ENCODE results near the gene FANCL. TPM values are rescaled to one million over a fixed set of nuclear protein-coding genes. Genes with fewer than 3 reads are reported as not detected.
"Not testable (repeated sequence)": the region's sequence is repeated elsewhere in the genome, so short reads cannot be mapped to it uniquely, and the experiment has no call there.

The FANCL gene
- polyA plus RNA-seq, 4 donors = 47.5 to 60.9 (median 57.3) TPM

DNA sequence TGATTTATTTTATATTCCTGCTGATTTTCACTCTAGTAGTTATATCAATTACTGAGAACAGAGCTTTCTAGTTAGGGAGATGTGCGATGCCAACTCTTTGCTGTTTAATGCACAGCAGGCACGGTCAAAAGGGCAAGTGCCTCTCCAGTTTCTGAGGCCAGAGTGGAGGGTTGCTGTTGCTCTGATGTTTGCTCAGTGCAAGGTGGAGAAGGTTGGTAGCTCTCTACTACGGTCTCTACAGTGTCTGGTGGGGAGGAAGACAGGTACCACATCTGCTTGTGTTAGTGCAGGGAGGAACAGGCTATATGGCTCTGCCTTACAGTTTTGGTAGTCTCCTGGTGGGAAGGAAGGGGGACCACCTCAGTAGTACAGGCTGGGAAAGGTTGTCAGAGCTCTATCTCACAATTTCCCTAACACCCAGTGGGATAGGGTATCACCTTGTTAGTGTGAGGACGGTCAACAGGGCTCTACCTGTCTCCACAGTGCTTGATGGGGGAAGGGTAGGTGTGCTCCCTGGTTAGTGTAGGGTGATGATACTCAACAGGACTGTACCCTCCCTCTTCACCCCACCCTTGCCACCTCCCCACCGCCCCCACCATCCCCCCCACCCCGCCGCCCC lies 85.9 kb downstream of the FANCL start:
- DNase-seq (ENCODE audit: low read depth in 4 of 4, low spot score in 3 of 4) = no peak

DNA sequence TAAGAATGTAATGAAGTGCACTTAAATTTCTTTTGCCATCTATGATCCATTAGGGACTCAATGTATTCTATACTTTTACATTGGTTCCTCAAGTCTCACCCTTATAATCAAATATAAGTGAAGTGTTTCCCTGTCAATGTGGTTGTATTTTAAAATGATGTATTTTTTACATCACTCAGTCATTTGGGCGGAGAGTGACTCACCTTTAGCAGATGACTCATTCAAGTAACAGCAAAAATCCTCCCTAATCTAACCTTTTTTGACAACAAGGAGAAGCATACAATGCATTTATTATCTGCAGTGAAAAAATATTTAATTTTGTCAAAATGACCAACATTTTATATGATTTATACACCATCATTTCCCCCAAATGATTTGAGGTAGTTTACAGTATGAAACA lies 94.4 kb downstream of the FANCL start:
- no peak for DNase-seq (ENCODE audit: low read depth in 4 of 4, low spot score in 3 of 4)

DNA sequence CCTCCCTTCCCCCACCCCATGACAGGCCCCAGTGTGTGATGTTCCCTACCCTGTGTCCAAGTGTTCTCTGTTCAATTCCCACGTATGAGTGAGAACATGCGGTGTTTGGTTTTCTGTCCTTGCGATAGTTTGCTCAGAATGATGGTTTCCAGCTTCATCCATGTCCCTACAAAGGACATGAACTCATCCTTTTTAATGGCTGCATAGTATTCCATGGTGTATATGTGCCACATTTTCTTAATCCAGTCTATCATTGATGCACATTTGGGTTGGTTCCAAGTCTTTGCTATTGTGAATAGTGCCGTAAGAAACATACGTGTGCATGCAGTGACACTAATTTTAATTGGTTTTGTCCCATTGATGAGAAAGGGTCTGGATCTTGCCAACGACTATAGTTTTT lies 95.4 kb downstream of the FANCL start:
- not testable (repeated sequence) for DNase-seq (ENCODE audit: low read depth in 4 of 4, low spot score in 3 of 4)

DNA sequence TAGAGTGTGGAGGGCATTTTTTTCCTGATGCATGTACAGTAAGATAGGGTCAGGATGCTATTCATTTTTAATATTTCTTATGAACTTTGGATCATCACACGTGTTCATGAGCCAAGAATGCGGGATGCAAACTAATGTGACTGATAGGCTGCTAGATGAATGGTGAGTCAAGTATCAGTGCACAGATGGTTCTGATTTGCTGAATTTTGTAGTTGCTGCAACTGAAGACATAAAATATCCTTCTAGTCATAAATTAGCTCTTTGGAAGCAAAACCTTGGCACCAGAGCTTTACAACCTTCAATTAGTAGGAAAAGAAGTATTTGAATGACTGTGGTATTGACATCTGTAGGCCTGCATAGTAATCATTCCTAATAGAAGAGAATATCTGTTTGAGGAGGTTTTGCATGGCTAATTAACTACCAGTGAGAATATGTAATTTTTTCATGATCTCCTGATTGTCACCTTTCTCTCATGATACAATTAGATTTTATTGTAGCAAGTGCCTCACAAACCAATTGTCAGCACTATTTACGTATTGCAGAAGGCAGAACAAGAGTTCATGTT lies 100.5 kb downstream of the FANCL start:
- DNase-seq (ENCODE audit: low read depth in 4 of 4, low spot score in 3 of 4) = no peak

DNA sequence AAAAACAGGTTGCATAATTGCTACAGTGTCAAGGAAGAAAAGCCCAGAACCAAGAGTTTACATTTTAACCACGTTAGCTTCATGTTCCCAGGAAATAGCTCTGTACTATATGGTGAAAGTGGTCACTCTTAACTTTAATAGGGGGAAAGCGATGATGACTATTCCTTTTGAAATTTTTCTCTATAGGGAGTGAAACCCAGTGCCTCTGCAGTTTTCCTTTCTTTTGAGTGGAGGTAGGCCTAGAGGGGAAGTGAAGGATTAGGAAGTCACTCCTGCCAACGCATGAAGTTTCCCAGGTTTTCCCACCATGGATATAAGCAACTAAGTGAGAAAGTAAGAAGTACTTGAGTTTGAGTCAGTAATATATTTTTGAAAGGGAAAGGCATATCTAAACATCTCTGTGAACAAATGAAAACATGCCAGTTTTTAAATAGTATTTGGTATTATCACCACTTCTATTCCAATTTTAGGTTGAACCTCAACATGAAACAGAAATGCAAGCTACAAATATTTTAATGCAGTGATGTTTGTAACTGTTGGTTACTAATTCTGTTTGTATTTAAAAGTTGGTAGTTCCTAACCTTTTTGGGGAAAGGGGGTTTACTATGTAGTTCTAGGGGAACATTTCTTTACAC lies 102.6 kb downstream of the FANCL start:
- DNase-seq (ENCODE audit: low read depth in 4 of 4, low spot score in 3 of 4) = no peak

DNA sequence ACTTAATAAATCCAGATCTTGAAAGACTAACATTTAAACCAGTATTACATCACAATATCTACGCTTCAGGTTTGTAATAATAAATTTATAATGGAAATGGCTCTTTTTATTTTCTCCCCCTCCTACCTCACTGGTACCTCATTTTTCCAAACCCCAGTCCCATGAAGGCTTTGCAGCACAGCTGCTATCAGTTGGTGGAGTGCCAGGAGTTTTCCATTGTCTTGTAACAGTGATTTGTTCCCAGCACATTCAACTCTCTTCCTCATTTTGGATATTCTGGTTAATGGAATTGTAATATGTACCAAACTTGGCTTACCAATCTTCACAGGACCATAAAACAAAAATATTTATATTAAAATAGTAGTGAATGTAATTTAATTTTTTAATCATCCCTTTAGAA lies 103.3 kb downstream of the FANCL start:
- DNase-seq (ENCODE audit: low read depth in 4 of 4, low spot score in 3 of 4) = no peak

DNA sequence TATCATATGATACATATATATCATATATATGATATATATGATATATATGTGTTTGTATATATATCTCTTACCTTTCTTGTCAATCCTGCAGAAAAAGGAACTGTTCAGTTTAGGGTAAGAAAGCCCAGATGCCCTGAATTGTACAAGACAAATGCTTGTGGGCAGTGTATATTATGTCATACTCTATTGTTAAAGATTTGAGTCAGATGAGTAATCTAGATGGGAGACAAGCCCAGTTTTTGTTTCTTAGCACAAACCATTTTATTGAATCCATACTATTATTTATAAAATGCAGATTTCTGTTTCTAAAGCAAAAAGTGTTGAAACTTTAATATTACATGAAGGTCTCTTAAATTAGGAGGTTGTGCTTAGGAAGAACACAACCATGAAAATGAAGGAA lies 103.9 kb downstream of the FANCL start:
- DNase-seq (ENCODE audit: low read depth in 4 of 4, low spot score in 3 of 4) = no peak

DNA sequence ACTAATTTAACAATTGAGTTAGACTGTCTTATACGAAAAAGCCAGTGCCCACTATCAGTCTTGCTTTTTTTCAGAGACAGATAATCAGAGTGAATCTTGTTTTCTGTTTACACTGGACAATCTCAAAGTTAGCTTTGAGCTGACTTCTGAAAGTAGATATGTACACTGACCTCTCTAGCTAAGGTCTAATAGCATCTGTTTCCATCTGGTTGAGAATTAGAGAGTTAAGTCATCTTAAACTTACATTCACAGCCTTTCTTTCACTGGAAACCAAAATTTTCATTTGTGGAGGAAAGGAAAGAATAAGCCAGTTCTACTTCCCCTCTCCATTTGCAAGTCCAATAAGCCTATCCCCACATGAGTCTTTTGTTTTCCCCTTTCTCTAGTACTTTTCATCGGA lies 105.3 kb downstream of the FANCL start:
- no peak for DNase-seq (ENCODE audit: low read depth in 4 of 4, low spot score in 3 of 4)

DNA sequence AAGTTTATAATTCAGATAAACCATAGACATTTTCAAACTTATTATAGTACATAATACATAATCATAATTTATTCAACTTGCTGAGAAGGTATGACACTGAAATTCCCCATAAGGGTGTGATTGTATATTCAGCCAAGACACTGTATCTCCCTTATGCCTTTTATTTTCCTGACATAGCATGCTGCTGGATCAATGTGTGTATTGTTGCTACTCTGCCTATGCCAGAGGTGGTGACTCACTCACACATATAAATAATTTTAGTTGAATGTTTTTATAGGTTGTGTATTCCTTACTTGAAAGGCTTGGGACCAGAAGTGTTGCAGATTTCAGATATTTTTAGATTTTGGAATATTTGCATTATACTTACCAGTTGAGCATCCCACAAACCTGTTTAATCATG lies 107.7 kb downstream of the FANCL start:
- DNase-seq (ENCODE audit: low read depth in 4 of 4, low spot score in 3 of 4) = no peak

DNA sequence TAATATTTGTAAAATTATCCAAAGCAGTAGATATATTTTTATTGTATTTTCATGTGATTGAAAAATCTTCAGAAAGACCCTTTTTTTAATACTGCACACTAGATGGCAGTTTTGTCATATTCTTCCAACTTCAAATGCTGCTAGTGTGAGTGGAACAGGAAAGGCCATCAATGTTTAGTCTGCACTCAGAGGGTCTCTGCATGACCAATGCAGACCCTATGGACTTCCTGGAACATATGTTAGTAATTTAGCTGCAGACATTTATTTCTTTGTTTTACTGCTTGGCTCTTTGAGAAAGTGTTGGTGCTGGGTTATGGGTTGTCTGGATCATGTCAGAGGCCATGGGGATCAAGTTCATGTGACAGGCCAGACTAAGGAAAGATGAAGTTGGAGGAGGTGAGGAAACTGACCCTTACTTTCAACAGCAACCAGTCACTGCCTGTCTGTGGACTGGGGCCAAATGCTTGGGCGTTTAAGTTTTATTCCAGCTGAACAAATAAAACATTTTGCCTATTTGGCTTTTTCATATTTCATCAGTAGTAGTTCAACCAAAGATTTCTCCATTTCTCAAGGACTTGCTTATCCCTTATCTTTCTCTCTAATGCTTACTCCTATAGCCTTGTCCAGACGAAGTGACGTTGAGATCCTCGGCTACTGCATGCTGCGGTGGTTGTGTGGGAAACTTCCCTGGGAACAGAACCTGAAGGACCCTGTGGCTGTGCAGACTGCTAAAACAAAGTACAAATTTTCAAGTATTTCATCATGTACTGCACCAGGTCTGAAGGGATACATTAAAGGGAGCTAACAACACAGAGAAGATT lies 109.7 kb downstream of the FANCL start:
- DNase-seq (ENCODE audit: low read depth in 4 of 4, low spot score in 3 of 4) = peak; percentile 39 to 50 (median 44)

DNA sequence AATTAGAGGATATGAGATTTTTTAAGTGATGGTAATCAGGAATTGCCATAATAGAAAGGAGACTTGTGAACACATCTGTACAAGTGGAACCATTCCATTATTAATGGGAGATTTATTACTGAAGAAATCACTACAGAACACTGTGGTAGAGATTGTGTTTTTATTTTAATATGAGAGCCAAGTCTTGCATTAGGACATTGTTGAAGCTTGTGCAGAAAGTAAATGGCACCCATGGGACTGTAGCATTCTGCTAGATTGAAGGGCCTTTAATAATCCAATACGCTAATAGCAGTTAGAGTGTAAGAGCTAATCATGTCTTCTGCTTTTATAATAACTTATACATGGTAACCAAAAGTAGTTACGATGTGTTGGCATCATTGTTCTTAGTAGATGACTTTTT lies 110.9 kb downstream of the FANCL start:
- no peak for DNase-seq (ENCODE audit: low read depth in 4 of 4, low spot score in 3 of 4)

DNA sequence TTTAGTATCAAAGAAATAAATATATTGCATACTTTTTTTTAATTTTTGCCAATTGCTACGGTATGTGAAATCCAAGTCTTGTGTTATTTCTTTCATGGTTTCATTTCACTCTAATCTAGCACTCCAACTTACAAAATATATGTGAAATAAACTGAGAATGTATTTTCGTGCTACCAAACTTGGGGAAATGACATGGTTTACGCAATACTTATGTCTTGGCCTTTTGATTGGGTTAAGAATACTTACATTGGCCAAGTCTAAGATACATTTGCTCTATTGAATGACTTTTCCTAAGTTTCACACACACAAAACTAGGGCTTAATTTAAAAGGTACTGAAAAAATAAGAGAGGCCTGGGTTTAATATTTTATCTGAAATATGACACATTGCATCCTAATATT lies 114.0 kb downstream of the FANCL start:
- DNase-seq (ENCODE audit: low read depth in 4 of 4, low spot score in 3 of 4) = no peak

DNA sequence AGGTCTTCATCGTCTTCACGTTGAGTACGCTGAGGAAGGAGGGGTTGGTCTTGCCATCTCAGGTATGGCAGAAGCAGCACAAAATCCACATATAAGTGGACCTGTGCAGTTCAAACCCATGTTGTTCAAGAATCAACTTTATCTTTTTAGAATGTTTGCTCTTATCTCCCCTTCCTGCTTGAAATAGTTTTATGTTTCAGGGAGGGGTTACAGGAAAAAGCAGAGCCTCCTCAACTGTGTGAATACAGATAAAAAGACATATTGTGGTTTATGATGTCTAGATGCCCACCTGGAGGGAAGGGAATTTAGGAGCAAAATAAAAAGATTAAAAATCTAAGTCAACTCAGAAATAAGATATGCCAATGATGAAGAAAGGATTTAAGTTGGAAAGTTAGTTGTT lies 118.6 kb downstream of the FANCL start:
- DNase-seq (ENCODE audit: low read depth in 4 of 4, low spot score in 3 of 4) = no peak

DNA sequence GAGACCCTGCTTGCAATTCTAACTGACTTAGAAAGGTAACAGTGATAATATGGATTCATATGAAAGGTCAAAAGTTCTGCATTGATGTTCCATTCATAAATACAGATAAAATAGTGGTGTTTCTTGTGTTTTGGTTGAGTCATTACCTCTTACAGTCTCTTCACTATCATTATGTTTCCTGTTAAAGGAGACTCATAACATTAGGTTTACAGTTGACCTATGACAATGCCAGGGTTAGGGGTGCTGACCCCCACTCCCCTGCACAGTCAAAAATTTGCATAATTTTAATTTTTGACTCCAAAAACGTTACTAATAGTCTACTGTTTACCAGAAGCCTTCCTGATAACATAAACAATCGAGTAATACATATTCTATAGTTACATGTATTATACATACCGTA lies 119.1 kb downstream of the FANCL start:
- DNase-seq (ENCODE audit: low read depth in 4 of 4, low spot score in 3 of 4) = no peak

DNA sequence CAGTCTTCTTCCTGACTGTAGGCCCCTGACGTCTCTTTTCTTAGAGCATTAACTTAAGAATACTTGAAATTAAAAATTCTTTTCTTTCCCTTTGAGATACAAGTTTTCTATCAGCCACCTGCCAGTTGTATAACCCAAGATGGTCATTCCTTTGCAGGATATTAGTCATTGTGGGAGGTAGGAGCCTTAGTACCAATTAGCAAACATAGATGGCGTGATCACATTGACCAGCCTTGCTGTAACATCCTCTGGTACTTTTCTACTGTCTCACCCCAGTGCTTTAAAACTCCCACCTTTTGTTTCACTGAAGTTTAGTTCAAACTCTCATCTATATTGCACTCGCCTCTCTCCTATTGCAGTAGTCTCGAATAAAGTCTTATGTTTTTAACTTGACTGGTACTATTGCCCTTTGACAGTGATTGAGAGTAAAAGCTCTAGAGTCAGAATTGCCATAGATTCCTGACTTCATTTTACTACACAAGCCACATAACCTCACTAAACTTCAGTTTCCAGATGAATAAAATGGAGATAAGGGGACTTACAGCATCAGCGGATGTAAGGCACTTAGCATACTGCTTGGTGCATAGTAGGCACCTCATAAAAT lies 120.4 kb downstream of the FANCL start:
- no peak for DNase-seq (ENCODE audit: low read depth in 4 of 4, low spot score in 3 of 4)

DNA sequence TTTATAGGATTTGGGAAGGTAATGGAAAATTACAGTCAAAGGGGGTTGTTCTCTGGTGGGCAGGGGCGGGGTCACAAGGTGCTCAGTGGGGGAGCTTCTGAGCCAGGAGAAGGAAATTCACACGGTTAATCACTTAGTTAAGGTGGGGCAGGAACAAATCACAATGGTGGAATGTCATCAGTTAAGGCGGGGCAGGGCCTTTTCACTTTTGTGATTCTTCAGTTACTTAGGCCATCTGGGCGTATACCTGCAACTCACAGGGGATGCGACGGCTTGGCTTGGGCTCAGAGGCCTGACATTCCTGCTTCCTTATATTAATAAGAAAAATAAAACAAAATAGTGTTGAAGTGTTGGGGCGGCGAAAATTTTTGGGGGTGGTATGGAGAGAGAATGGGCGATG lies 127.6 kb downstream of the FANCL start:
- not testable (repeated sequence) for DNase-seq (ENCODE audit: low read depth in 4 of 4, low spot score in 3 of 4)

DNA sequence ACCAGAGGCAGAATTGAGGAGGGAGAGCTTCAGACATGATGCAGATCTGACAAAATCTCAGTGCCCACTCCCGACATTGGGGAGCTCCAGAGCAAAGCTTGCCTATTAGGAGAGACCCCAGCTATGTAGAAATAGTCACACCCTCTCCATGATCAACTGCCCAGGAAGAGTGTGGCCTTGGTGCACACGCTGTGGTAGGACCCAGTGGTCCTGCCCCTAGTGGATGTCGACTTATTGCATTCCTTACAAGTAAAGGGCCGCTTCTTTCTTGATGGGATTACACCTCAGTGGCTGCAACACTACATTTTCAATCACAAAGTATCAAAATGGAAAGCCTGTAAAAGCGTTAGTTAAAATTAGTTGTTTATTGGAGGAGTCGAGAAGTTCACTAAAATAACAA lies 130.4 kb downstream of the FANCL start:
- DNase-seq (ENCODE audit: low read depth in 4 of 4, low spot score in 3 of 4) = no peak

DNA sequence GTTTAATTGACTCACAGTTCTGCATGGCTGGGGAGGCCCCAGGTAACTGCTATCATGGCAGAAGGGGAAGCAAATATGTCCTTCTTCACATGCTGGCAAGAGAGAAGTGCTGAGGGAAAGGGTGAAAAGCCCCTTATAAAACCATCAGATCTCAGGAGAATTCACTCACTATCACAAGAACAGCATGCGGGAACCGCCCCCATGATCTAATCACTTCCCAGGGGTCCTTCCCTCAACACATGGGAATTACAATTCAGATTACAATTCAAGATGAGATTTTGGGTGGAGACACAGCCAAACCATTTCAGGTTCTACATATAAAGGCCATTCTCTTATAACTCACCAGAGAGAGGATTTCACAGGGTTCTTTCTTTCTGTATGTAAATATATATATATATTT lies 131.6 kb downstream of the FANCL start:
- DNase-seq (ENCODE audit: low read depth in 4 of 4, low spot score in 3 of 4) = no peak
